Hematopoietic multipotent progenitor cell treated with erythropoietin and hydrocortisone succinate and interleukin-3 and kit ligand, for 6 days (in vitro differentiated cells): ENCODE results near the gene GRAMD4.

Experiments used
- DNase-seq: peaks from one replicate; pipeline ENCODE4 v3.0.0-alpha.2; 2015

Gene GRAMD4

DNA sequence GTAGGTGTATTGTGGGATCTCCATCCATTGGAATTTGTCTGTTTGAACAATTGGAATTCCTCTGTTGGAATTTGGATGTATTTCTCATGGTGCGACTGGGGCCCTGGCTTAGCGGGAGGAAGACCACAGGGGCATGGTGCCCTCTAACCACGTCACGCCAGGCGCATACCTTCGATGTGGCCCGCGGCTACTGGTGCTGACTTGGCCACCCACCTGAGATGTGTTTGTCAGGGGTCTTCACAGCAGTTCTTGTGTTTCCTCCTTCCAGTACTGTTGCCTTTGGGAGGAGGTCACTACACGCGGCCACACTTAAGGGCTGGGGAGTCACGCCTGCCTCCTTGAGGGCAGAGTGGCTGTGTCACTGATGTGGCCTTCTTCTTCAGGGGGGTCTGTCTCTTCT is 36.6 kb upstream of the GRAMD4 start:
- no peak for DNase-seq

- DNase-seq: no peak
Observed at GRCh38 chr22:46584081-46584921, 35.9 kb upstream of the GRAMD4 start.

GRCh38 chr22:46585340-46586122 is 34.7 kb upstream of the GRAMD4 start:
- DNase-seq: no peak

GRCh38 chr22:46586123-46586519 is 34.1 kb upstream of the GRAMD4 start:
- no peak for DNase-seq

GRCh38 chr22:46586531-46587011 is 33.6 kb upstream of the GRAMD4 start:
- DNase-seq: no peak

GRCh38 chr22:46587061-46587460 is 33.1 kb upstream of the GRAMD4 start:
- no peak for DNase-seq

DNA sequence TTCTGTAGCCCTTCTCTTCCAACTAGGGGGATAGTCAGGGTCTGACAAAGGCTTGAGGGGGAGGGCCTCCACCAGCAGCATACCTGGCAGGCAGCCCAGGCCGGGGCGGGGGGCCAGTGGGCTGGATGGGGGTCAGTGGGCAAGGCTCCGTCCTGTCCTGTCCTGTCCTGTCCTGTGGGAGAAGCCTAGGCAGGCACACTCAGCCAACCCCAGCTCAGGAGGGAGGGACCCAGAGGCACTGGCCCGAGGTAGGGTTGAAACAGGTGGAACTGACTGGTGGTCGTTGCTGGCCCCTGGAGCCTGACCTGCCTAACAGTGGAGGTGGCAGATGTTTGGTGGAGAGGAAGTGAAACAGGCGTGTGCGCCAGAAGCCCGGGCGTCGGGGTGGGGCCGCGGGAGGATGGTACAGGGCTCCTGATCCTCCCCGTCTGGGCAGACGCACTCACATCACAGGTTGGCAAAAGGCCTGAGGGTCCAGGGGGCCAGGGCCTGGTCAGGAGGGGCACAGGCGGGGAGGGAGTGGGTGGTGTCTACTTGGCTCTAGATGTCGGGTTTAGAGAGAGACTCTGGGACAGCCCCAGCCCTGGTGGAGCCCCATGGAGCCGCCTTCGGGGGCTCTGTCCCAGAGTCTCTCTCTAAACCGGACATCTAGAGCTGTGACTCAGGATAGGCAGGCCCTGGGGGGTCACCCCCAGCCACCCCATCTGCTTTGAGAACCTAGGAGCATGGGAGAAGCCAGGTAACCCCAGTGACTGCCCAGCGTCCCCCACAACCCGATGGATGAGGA is 32.5 kb upstream of the GRAMD4 start:
- peak; percentile 79 for DNase-seq

GRCh38 chr22:46588279-46589140 is 31.7 kb upstream of the GRAMD4 start:
- peak; percentile 72 for DNase-seq

DNA sequence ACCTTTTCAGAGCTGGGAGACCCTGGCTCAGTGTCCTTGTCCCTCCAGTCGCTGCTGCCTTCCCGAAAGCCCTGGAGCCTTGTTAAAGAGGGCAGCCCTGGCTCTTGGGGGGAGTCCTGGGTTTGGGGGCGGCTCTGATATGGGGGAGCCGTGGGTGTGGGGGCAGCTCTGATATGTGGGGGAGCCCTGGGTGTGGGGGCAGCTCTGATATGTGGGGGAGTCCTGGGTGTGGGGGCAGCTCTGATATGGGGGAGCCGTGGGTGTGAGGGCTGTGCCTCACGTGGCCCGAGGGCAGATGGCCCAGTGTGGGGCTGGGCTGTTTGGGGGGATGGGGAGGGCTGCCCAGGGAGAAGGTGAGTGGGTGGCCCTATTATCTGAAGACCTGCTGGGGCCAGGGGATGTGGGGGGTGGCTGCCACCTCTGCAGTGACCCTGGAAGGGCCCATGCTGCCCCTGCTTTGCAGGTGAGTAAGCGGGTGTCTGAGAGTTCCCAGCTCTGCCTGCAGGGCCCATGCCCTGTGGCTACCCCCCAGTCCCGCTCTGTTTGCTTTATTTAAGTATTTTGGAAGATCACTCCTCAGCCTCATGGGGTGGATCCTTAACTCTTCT is 30.9 kb upstream of the GRAMD4 start:
- DNase-seq: no peak

DNA sequence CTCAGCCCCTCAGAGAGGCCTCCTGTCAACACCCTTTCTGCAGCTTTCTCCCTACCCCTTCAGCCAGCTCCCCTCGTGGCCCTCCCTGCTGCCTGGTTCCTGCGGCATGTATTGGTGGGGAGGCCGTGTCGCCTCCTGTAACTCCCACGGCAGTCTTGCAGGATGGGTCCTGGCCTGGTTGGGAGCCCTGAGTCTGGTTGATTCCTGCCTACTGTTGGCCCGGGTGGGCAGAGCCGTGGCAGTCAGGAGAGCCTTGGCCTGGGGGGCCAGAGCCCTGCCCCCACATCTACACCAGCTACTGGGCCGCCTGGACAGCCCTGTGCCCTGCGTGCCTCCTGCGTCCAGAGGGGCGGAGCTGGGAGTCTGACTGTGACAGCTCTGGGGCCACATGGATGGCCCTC is 30.3 kb upstream of the GRAMD4 start:
- no peak for DNase-seq

GRCh38 chr22:46590334-46590733 is 29.9 kb upstream of the GRAMD4 start:
- no peak for DNase-seq

DNA sequence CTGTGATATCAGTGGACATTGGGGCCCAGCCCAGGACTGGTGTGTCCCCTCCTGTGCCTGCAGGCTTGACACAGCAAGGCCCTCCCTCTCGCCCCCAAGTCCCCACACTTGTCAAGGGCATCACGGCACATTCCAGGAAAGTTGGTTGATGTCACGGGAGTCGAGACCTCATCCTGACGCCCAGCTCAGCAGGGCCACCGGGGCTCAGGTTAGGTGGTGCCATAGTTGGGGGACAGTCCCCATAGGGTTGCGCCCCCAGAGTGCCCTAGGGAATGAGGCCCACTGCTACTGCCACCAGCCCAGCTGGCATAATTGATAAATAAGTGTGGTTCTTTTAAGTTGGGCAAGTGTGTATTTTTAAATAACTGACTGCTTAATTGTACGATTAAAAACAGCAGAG is 28.3 kb upstream of the GRAMD4 start:
- peak; percentile 72 for DNase-seq

GRCh38 chr22:46592390-46592872 is 27.8 kb upstream of the GRAMD4 start:
- peak; percentile 83 for DNase-seq

DNA sequence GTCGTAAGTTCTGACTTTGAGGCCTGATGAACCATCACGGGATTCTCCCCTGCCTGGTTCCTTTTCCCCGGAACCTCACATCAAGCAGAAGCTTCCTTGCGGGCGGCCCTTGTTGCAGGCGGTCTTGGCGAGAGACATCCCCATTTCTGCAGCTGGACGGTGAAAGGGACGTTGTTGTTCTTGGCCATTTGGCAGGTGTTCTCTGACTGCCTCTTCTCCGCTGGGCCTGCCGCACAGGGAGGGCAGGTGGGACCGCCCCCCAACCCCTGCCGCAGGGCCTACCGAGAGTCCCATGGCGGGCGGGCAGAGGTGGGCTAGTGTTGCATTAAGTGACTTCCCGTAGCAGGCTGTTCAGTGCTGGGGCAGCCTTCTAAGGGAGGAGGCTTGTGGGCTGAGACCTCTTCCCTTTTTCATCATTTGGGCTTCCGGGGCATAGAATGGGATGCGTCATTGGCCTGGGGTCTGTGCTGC is 26.9 kb upstream of the GRAMD4 start:
- peak; percentile 84 for DNase-seq

- DNase-seq: no peak
Observed at GRCh38 chr22:46593996-46594946, 25.9 kb upstream of the GRAMD4 start.

DNA sequence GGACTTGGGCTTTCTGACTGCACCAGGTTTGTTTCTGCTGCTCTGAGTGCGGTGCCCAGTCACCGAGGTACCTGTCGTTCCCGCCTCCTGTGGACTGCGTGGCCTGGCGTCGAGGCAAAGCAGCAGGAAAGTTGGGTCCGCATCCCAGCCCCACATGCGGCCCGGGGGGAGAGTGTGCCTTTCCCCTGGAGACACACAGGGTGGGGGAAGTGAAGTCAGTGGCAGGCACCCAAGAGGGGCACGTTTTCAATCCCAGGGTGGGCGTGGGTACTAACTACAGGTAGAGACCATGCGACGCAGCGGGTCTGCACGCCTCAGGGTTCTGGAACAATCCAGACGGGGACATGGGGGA is 25.3 kb upstream of the GRAMD4 start:
- no peak for DNase-seq

- no peak for DNase-seq
Observed at GRCh38 chr22:46595545-46595944, 24.6 kb upstream of the GRAMD4 start.

DNA sequence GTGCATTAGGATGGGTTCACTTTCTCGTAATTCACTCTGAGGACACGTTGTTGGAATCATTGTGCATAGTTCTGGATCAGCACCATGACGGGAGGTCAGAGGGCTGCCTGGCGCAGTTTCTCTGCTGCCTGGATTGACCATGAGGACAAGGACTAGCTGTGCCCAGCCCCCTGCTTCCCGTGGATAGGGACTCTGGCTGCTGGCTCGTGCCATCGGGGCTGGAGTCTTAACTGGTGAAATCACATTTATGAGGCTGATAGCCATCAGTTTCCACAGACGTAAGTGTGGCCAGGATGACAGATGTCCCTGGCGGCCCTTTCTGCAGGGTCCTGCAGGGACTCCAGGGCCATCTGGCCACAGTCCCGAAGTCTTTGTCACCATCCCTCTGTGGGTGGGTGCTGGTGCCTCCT is 24.1 kb upstream of the GRAMD4 start:
- peak; percentile 70 for DNase-seq

- DNase-seq: no peak
Observed at GRCh38 chr22:46596819-46597218, 23.4 kb upstream of the GRAMD4 start.

DNA sequence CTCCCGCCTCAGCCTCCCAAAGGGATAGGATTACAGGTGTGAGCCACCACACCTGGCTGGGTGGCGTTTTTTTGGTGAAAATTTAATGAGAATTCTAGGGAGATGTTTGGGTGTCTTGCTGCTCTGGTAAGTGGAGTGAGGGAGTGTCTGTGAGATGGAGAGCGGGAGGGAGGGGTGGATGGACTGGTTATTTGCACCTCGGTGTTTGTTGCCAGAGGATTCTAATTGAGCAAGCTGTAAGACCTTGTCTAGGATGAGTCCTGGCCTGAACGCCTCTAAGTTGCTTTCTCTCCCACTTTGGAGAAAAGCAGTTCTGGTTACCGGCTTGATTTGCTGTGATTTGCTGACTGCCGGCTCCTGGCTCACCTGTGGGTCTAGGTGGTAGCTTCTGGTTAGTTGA is 22.0 kb upstream of the GRAMD4 start:
- DNase-seq: no peak
